ENCODE measurements around the gene RASAL3. TPM values are rescaled to one million over a fixed set of nuclear protein-coding genes. Genes with fewer than 3 reads are reported as not detected.

Gene RASAL3
- total and polyA plus RNA-seq, 2 of the 4 experiments (the other 2 are of a cell fraction): 0.07 TPM; not detected in 1

- Histone ChIP-seq H4K8ac (ENCODE audit: low read depth in 2 of 2, low read length in 2 of 2) (no peak overlapping the region), H3K27ac (ENCODE audit: insufficient read depth, low read length) (no peak overlapping the region)
- in situ Hi-C loops (cut with MboI; ENCODE audit: low sequenced_read_pairs): loop anchor here (5.0 kb wide), 1 partner anchor 83 kb away; no protein-coding TSS in a partner anchor
Measured at GRCh38 chr19:15468675-15469512, 4.5 kb upstream of the RASAL3 start.

More at GRCh38 chr19:15468675-15469512, 4.5 kb upstream of the RASAL3 start:
- 45% methylated on average over 8 of the region's 12 CpGs; no CpG with 5 or more reads in 1 of the 2 experiments for WGBS, 2 experiments (ENCODE audit: extremely low coverage in 2 of 2, insufficient read length in 1 of 2)
- Histone ChIP-seq H2BK15ac (ENCODE audit: low read depth, low read length) (no peak overlapping the region), H2AK9ac (replicated peaks; ENCODE audit: low read depth, low read length, poor library complexity) (no peak overlapping the region), H2AFZ (replicated peaks; ENCODE audit: low read length, poor library complexity) (no peak overlapping the region), H3K4me3 (ENCODE audit: insufficient read depth, low read depth, low read length) (no peak overlapping the region), H3K23ac (ENCODE audit: low read depth, low read length) (no peak overlapping the region), H3K4me1 (ENCODE audit: control insufficient read depth, insufficient read depth, low read length) (no peaks in the 10 kb centered on the region; the same call in 1 of the 2 replicates), H3K79me1 (ENCODE audit: low read depth in 1 of 2, low read length in 2 of 2) (no peaks in the 10 kb centered on the region), H3K4ac (ENCODE audit: low read depth, low read length) (no peak overlapping the region), H3K9me1 (ENCODE audit: insufficient read depth, low read length) (no peaks in the 10 kb centered on the region), H2AK5ac (ENCODE audit: low read depth, low read length) (no peak overlapping the region), H4K20me1 (ENCODE audit: insufficient read depth, low read length) (no peaks in the 10 kb centered on the region), H4K5ac (ENCODE audit: low read depth, low read length) (no peak overlapping the region), H3K36me3 (ENCODE audit: control insufficient read depth, insufficient read depth, low read length) (no peaks in the 10 kb centered on the region), H3K14ac (replicated peaks; ENCODE audit: low read depth, low read length) (no peak overlapping the region), H2BK5ac (ENCODE audit: low read depth, low read length, poor library complexity, severe bottlenecking) (no peak overlapping the region), H3K27me3 (ENCODE audit: control insufficient read depth, insufficient read depth, low read length) (peaks cover 21% of the 10 kb centered on the region), H2BK120ac (ENCODE audit: low read depth, low read length) (no peak overlapping the region), H3K56ac (ENCODE audit: extremely low read depth, insufficient read depth, low read length) (no peak overlapping the region), H3K4me2 (ENCODE audit: low read depth, low read length) (no peak overlapping the region), H3K9ac (ENCODE audit: low read depth, low read length) (no peak overlapping the region), H3K18ac (ENCODE audit: low read depth, low read length) (no peak overlapping the region), H3K9me3 (ENCODE audit: control insufficient read depth, insufficient read depth, low read length) (no peaks in the 10 kb centered on the region), H2BK20ac (ENCODE audit: low read depth, low read length) (no peak overlapping the region), H4K91ac (ENCODE audit: insufficient read depth, low read depth, low read length) (no peak overlapping the region)
- ATAC-seq (ENCODE audit: low read depth): no peak
- no TSS peak for BruUV-seq (replicated peaks)
- no peak for TF ChIP-seq RCOR1 (IDR thresholded peaks at IDR 0.05; ENCODE audit: insufficient replicate concordance, low read length)
- TF ChIP-seq CEBPB (IDR thresholded peaks at IDR 0.05; ENCODE audit: low read depth, low read length): no peak
- TF ChIP-seq MAZ (IDR thresholded peaks at IDR 0.05; ENCODE audit: borderline replicate concordance, low read depth, low read length): no peak
- no peak for TF ChIP-seq MAFK (IDR thresholded peaks at IDR 0.05; ENCODE audit: low read depth, low read length)
- no peak for TF ChIP-seq BHLHE40 (IDR thresholded peaks at IDR 0.05; ENCODE audit: low read depth, low read length)
- no peak for TF ChIP-seq POLR2A (IDR thresholded peaks at IDR 0.05; ENCODE audit: low read depth, low read length)
- DNase-seq: no peak
- ChIA-PET POLR2A (ENCODE audit: unreplicated experiment) (no interaction called here), CTCF (no interaction called here)
- intact Hi-C loops (cut with micrococcal nuclease): no loop called here
- dilution Hi-C loops (cut with HindIII; ENCODE audit: low sequenced_read_pairs, unreplicated experiment): no loop called here
